ENCODE data around the gene ARHGAP24. TPM values are rescaled to one million over a fixed set of nuclear protein-coding genes. Genes with fewer than 3 reads are reported as not detected.
"Not testable (repeated sequence)": the region's sequence is repeated elsewhere in the genome, so short reads cannot be mapped to it uniquely, and the experiment has no call there.

ARHGAP24 gene
- total and polyA plus RNA-seq, 5 experiments from 2014 or later, result 4.4 to 7.3 TPM; not detected in 3

DNA sequence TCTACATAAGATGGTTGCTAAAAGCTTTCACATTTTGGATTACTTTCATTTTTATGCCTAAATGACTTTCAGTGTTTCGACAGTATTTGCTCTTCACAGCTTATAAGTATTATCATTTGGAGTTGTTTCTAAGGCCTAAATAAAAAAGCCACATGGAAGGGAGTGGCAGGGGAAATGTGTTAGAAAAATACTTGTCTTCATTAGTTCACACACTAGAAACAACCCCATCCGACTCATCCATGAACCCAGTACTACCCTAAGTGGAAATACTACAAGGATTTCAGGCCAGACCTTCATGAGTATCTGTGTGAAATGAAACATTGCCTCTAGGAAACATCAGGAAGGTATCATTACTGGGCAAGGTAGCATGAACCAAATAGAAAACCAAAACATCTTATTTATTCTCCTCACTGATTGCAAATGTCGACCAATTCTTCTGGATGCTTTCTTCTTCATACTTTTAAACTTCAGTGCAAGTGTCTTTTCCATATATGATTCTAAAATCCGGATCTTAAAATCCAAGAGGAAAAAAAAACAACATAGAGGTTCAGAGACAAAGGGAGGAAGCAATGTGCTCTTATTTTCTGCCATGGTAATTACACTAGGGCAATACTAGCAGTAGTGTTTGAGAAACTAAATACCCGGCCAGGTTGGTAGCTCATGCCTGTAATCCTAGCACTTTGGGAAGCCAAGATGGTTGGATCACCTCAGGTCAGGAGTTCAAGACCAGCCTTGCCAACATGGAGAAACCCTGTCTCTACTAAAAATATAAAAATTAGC lies 349.4 kb downstream of the ARHGAP24 start:
- POLR2A ChIA-PET, result no interaction called here
- Mint-ChIP-seq H3K27ac (no peak overlapping the region), H3K9me3 (peaks cover 0 to 8% (median 0%) of the 10 kb centered on the region in 9 donors), H3K36me3 (no peaks in the 10 kb centered on the region), H3K27me3 (no peaks in the 10 kb centered on the region), H3K4me3 (no peak overlapping the region), H3K4me1 (peaks cover 0 to 9% (median 0%) of the 10 kb centered on the region in 4 donors)
- no peak for DNase-seq
- ATAC-seq, result no peak

DNA sequence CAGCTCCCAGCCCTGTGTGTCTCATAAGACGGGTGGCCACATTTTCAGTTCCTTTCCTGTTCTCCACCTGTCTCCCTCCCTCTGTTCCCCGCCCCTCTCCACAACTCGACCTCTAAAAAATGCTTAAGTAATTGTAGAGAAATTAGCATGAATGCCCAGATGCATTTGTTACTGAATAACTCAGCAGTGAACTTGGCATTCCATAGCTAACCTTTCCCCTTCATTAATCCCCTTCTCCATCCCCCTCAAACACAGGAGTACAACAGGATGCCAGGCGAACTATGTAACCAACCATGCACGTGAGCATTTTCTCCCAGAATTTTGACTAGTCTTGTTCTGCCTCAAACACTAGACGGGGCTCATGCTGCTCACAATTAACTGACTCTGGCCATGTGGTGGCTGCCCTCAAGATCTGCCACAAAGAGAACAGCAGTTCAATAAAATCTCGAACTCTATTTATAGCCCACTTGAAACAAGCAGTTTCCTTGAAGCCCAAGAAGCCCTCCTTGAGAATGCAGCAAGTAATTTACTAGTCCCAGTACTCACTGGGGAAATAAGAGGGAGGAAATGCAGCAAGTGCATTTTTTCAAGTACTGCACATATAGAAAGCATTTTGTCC lies 351.2 kb downstream of the ARHGAP24 start:
- Mint-ChIP-seq H3K4me1 (peaks cover 0 to 9% (median 0%) of the 10 kb centered on the region in 4 donors), H3K4me3 (no peak overlapping the region), H3K36me3 (no peaks in the 10 kb centered on the region), H3K9me3 (peaks cover 0 to 2% (median 0%) of the 10 kb centered on the region in 9 donors), H3K27me3 (no peaks in the 10 kb centered on the region), H3K27ac (no peak overlapping the region)
- ATAC-seq (no peak), DNase-seq (no peak)
- POLR2A ChIA-PET, result no interaction called here

DNA sequence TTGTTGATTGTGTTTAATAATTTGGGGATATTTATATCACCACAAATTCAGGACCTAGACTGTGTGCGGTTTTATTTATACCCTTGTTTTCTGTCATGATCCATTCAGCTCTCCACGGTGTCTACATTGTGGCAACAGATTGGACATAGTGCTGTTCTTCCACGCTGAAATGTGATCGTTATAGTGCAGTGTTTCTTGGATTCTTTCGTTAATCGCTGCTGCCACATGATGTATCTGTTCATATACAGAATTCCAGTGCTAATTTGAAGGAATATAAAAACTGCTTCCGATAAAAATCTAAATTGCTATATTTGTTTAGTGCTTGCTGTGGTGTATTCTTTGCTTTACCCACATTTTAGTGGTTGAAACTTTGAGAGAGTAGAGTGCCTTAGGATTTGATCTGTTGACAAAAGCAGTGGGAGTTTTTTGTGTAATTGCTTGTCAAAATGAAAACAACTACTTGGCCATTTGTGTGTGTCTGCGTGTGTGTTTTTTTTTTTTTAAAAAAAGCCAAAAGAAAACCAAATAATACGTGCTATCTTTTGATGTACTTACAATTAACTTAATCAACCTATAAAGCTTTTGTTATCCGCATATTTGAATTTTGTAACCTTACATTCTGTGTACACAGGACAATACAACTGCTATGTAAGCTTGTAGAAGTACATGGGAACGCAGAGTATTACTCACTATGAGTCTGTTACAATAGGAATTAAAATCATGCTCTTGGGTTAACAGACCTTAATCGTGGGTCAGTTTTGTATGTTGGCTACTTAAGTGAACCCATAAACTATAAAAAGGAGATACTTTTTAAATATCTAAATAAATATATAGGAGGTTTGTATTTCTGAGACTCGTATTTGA lies 353.3 kb downstream of the ARHGAP24 start:
- Mint-ChIP-seq H3K4me3 (no peak overlapping the region), H3K9me3 (peaks cover 0 to 2% (median 0%) of the 10 kb centered on the region in 9 donors), H3K4me1 (peaks cover 0 to 9% (median 0%) of the 10 kb centered on the region in 4 donors), H3K27ac (no peak overlapping the region), H3K27me3 (no peaks in the 10 kb centered on the region), H3K36me3 (no peaks in the 10 kb centered on the region)
- no peak for DNase-seq
- ATAC-seq, result no peak
- POLR2A ChIA-PET, result no interaction called here

DNA sequence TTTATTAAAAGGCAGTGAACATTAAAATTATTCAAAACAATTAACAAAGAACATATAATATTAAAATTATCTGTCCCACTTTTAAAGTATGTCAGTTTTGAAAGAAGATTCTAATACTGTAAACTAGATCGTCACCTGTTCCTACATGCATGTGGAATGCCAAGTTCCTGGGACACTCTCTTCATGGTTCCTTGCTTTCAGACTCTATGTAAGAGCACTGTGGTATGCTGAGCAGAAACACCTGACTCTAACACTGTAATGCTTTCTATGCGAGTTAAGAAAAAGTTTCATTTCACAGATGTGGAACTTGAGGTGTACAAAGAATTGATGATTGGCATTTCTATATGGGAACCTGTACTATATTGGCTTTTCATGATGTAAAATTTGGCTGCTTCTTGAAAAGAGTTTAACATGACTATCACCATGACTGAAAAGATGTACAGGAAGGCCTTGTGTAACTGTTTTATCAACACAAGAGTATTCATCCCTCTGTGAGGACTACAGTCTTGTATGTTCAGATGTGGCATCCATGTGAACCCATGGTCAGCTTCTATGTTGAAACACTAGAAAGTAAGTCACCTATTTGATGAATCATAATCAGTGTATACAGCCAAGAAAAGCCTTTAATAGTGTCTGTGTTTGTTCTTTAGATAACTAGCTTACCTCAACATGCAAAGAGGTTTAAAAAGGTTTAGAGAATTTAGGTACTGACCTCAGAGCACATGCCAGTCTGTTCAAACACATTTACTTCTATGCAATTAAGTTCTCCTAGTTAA lies 354.5 kb downstream of the ARHGAP24 start:
- Mint-ChIP-seq H3K27me3 (no peaks in the 10 kb centered on the region), H3K4me3 (no peak overlapping the region), H3K27ac (no peak overlapping the region), H3K4me1 (peaks cover 0 to 9% (median 0%) of the 10 kb centered on the region in 4 donors), H3K36me3 (no peaks in the 10 kb centered on the region), H3K9me3 (peaks cover 0 to 2% (median 0%) of the 10 kb centered on the region in 9 donors)
- no peak for DNase-seq
- no peak for ATAC-seq
- POLR2A ChIA-PET, result no interaction called here

DNA sequence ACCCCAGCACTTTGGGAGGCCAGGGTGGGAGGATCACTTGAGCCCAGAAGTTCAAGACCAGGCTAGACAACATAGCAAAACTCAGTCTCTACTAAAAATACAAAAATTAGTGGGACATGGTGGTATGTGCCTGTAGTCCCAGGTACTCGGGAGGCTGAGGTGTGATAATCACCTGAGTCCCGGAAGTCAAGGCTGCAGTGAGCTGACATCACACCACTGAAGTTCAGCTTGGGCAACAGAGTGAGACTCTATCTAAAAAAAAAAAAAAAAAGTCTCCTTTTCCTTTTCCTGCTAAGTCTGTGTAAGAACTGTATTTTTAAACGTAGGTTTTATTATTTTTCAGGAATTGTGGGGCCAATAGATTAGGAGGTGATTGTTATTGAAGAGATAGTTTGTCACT lies 356.7 kb downstream of the ARHGAP24 start:
- Mint-ChIP-seq H3K9me3 (peaks cover 0 to 2% (median 0%) of the 10 kb centered on the region in 9 donors), H3K27me3 (no peaks in the 10 kb centered on the region), H3K4me3 (no peak overlapping the region), H3K27ac (no peak overlapping the region), H3K36me3 (no peaks in the 10 kb centered on the region), H3K4me1 (no peaks in the 10 kb centered on the region)
- ATAC-seq (no peak), DNase-seq (no peak)
- POLR2A ChIA-PET, result no interaction called here

DNA sequence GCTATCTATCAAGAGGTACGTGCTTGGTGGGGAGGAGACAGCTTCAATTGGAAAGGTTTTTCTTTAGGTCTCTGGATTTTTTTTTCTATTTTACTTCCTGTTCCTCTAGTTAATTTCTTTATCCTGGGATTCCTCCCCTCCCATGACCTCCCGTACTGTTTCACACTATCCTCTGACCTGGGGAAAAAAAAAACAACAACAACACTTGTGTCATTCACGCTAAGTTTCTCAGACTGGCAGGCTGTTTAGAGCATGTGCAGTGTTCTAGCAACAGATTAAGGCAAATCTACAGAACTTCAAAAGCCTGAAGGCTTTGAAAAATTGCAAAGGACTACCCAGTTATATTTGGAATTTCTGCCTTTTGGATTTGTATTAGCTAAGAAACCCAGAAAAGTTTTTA lies 358.4 kb downstream of the ARHGAP24 start:
- no peak for ATAC-seq
- Mint-ChIP-seq H3K27ac (no peak overlapping the region), H3K27me3 (no peaks in the 10 kb centered on the region), H3K4me3 (no peak overlapping the region), H3K4me1 (no peaks in the 10 kb centered on the region), H3K9me3 (peaks cover 0 to 2% (median 0%) of the 10 kb centered on the region in 9 donors), H3K36me3 (no peaks in the 10 kb centered on the region)
- POLR2A ChIA-PET, result no interaction called here
- DNase-seq, result no peak

DNA sequence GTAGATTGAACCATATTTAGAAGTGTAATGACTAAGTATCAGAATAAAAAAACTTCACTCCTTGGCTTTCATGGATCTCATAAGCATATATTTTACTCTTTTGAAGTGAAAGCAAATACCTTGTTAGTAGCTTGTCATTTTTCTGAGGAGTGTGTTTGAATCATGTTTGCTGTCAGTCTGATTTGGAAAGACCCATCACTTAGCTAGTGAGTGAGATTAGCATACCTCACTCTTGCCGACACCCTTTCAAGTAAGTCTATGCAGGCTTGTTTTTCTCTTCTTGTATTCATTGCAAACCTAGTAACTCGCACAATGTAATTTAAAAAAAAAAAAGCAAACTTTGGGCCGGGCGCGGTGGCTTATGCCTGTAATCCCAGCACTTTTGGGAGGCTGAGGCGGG lies 360.0 kb downstream of the ARHGAP24 start:
- no peak for ATAC-seq
- Mint-ChIP-seq H3K4me1 (no peaks in the 10 kb centered on the region), H3K4me3 (no peak overlapping the region), H3K36me3 (no peaks in the 10 kb centered on the region), H3K9me3 (peaks cover 0 to 9% (median 0%) of the 10 kb centered on the region in 9 donors), H3K27me3 (no peaks in the 10 kb centered on the region), H3K27ac (no peak overlapping the region)
- no peak for DNase-seq
- POLR2A ChIA-PET, result no interaction called here

DNA sequence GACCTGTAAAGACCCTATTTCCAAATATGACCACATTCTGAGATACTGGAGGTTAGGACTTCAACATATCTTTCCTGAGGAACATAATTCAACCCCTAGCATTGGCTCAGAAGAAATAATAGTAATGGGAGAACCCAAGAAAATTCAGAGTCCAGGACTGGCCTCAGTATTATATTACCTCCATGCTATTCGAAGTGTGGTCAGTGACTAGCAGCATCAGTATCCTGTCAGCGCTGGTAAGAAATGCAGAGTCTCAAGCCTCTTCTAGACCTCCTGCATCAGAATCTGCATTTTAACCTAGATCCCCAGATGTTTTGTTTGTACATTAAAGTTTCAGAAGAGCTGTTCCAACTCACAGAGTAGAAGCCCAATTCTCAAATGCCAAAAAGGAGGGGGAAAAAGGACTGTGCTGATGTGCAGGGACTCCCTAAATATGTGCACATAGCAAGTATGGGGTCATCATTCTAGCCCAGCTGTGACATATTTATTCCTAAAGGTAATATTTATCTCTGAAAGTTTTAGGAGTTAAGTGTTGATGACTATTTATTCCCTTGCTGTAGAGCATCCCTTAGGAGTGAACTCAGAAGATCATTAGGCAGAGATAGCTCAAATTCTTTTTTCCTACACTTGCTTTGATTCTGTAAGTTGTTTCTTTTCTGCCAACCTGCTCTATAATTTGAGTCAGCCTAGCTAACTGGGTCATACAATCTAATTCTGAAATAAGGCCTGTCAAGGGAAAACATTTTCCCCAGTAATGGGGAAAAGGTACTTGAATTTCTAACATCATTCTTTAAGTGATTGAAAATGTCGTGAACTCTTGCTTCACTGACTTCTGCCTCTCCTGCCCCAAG lies 361.9 kb downstream of the ARHGAP24 start:
- no peak for DNase-seq
- Mint-ChIP-seq H3K27me3 (no peaks in the 10 kb centered on the region), H3K9me3 (peaks cover 0 to 9% (median 0%) of the 10 kb centered on the region in 9 donors), H3K4me3 (no peak overlapping the region), H3K4me1 (no peaks in the 10 kb centered on the region), H3K27ac (no peak overlapping the region), H3K36me3 (no peaks in the 10 kb centered on the region)
- no peak for ATAC-seq
- POLR2A ChIA-PET, result no interaction called here

DNA sequence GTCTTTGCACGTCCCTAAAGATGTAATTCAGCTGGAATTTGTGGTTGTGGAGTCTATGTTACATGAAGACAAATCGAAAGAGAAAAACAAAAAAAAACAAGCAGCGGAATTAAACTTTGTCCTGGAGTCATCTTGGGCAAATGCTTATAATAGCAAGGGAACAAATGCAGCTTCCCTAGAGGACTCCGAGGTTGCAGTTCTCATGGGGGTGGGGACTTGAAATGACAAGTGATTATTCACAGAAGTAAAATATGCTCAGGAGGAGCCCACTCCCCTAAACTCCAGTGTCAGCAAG lies 362.4 kb downstream of the ARHGAP24 start:
- Mint-ChIP-seq H3K36me3 (no peaks in the 10 kb centered on the region), H3K9me3 (peaks cover 0 to 9% (median 0%) of the 10 kb centered on the region in 9 donors), H3K4me3 (no peak overlapping the region), H3K27ac (no peak overlapping the region), H3K4me1 (peaks cover 0 to under 1% (median 0%) of the 10 kb centered on the region in 4 donors), H3K27me3 (no peaks in the 10 kb centered on the region)
- ATAC-seq (no peak), DNase-seq (no peak)
- POLR2A ChIA-PET, result no interaction called here

DNA sequence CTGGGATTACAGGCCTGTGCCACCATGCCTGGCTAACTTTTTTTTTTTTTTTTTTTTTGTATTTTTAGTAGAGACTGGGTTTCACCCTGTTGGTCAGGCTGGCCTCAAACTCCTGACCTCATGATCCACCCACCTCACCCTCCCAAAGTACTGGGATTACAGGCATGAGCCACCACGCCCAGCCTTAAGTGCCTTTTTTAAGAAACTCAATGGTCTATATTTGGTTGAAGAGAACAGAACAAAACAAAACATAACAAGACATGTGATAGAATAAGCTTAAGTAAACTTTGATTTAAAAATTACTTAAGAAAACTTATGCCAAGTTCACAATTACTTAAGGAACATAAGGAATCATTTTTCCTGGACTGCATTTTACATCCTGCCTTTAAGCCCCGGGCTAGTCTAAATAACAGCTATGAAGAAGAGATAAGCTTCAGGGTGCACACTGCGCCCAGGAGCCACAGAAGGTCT lies 365.1 kb downstream of the ARHGAP24 start:
- ATAC-seq, POLR2A ChIA-PET, H3K27ac Mint-ChIP-seq, H3K9me3 Mint-ChIP-seq, H3K4me3 Mint-ChIP-seq, H3K4me1 Mint-ChIP-seq, H3K27me3 Mint-ChIP-seq, DNase-seq, H3K36me3 Mint-ChIP-seq: not testable (repeated sequence)

DNA sequence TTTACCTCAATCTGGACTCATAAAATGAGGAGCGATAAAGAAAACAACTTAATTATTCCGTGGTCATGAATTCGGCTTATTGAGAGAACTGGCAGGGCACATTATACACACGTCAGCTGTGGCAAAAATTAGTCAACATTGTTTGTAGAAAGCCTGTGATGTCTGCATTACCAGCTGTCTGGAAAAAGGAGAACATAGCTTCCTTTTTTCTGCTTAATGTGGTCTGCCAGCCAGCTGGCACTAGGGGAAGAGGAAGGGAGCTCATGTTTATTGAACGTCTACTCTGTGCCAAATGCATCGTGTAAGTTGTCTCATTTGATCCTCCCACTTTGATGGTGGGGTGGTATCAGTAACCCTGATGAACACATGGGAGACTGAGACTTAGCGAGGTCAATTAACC lies 367.6 kb downstream of the ARHGAP24 start:
- Mint-ChIP-seq H3K4me1 (peaks cover 0 to 5% (median 0%) of the 10 kb centered on the region in 4 donors), H3K27ac (no peak overlapping the region), H3K36me3 (no peaks in the 10 kb centered on the region), H3K27me3 (no peaks in the 10 kb centered on the region), H3K9me3 (peaks cover 0 to 9% (median 0%) of the 10 kb centered on the region in 9 donors), H3K4me3 (no peak overlapping the region)
- POLR2A ChIA-PET, result no interaction called here
- no peak for DNase-seq
- ATAC-seq, result peak in 1 of 2 donors; percentile 14

DNA sequence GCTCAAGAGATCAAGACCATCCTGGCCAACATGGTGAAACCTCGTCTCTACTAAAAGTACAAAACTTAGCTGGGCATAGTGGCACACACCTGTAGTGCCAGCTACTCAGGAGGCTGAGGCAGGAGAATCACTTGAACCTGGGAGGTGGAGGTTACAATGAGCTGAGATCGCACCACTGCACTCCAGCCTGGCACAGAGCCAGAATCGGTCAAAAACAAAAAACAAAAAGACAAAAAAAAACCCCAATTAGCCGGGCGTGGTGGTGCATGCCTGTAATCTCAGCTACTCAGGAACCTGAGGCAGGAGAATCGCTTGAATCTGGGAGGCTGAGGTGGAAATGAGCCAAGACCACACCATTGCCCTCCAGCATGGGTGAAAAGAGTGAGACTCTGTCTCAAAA lies 378.8 kb downstream of the ARHGAP24 start:
- H3K9me3 Mint-ChIP-seq, result peaks cover 0 to 18% (median 7%) of the 10 kb centered on the region in 9 donors
- H3K36me3 Mint-ChIP-seq, result not testable (repeated sequence)

More for the DNA sequence above, 378.8 kb downstream of the ARHGAP24 start:
- ATAC-seq, H3K4me1 Mint-ChIP-seq, H3K27ac Mint-ChIP-seq, H3K27me3 Mint-ChIP-seq, H3K4me3 Mint-ChIP-seq, DNase-seq, POLR2A ChIA-PET: not testable (repeated sequence)
